Left lobe of liver (tissue), 2 donors: ENCODE data around the gene ANKRD40. TPM values are rescaled to one million over a fixed set of nuclear protein-coding genes. Genes with fewer than 3 reads are reported as not detected.

Source experiments
- ATAC-seq: fragments of 200-7000 bp; cut with Tn5 transposase; one replicate; pipeline ENCODE4 v1.9.1; 2020; ENCODE audit warnings: mild to moderate bottlenecking, moderate library complexity
- DNase-seq: peaks from one replicate; pipeline ENCODE4 v3.0.0-alpha.2; 2020; ENCODE audit warnings: low spot score
- total RNA-seq: library from RNA; stranded (reverse); gene quantifications from one replicate; pipeline ENCODE4 v1.2.1, GENCODE V29; 2021
- donor health status: DM: no; HTN: no; CAD: no; lungs with moderate emphysema.
- donor health status: DM: no; HTN: yes; CAD: no.

The ANKRD40 gene
- total RNA-seq, 1 donor from 2014 or later: 15.6 TPM

DNA sequence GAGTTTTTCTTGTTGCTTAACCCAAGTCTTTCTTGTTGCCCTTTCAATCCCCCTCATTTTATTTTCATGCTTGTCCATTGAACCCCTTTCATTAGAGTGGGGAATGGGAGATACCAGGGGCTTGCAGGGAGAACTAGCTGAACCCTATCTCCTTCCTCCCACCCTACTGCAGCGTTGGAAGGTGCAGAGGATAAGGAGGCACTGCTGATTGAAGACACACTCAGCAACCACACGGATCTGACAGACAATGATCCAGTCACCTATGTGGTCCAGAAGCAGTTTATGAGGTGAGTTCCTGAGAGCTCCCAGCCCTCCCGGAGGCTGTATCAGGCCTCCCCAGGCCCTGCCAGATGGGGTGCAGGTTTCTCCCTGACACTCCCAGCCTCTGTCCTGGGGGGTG is 32.5 kb downstream of the ANKRD40 start:
- ATAC-seq (peak; percentile 16), DNase-seq (no peak)

DNA sequence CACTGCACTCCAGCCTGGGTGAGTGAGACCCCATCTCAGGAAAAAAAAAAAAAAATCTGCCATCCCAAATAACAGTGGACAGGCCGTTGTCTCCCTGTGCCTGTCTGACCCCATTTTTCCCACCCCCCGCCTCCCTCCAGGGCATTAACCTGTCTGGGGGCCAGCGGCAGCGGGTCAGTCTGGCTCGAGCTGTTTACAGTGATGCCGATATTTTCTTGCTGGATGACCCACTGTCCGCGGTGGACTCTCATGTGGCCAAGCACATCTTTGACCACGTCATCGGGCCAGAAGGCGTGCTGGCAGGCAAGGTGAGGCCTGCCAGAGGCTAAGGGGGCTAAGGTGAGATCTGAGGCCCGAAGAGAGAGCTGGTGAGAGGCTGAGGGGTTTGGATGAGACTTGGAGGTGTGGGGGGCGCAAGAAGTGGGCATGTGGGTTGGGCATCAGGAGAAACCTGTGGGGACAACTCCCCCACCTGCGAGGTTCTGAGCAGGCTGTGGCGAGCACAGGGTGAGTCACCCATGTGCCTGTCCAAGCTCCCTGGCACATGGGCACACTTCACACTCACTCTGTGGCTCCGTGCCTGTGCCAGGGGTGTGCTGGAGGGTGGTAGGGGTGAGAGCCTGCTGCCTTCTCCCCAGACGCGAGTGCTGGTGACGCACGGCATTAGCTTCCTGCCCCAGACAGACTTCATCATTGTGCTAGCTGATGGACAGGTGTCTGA is 34.7 kb downstream of the ANKRD40 start:
- no peak for DNase-seq
- peak; percentile 13 for ATAC-seq

DNA sequence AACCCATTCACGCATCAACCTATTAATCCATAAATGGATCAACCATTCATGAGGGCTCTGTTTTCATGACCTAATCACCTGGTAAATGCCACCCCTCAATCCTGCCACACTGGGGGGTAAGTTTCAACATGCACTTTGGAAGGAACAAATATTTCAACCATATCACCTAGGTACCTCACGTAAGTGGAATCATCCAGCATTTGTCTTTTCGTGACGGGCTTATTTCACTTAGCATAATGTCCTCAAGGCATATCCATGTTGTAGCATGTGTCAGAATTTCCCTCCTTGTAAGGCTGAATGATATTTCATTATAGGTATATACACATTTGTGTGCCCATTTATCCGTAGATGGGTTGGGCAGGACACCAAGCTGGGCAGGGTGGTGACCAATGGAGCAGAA is 35.6 kb downstream of the ANKRD40 start:
- ATAC-seq (no peak), DNase-seq (no peak)

DNA sequence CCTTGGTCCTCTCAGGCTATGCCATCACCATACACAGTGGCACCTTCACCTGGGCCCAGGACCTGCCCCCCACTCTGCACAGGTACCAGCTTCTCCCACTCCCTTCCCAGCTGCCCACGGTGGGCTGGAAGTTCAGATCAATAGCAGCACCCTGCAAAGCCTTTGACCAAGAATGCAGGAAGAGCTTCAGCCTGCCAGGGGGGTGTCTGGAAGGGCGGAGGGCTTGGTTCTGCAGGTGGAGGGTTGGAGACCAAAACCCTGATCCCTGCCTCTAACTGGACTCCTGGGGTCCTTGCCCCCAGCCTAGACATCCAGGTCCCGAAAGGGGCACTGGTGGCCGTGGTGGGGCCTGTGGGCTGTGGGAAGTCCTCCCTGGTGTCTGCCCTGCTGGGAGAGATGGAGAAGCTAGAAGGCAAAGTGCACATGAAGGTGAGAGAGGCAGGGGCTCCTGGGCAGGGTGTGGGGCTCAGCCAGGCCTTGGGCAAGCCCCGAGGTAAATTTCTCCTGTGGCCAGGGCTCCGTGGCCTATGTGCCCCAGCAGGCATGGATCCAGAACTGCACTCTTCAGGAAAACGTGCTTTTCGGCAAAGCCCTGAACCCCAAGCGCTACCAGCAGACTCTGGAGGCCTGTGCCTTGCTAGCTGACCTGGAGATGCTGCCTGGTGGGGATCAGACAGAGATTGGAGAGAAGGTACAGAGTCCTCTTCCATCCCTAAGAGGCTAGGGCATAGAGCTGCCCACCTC is 38.7 kb downstream of the ANKRD40 start:
- DNase-seq (no peak), ATAC-seq (no peak)

DNA sequence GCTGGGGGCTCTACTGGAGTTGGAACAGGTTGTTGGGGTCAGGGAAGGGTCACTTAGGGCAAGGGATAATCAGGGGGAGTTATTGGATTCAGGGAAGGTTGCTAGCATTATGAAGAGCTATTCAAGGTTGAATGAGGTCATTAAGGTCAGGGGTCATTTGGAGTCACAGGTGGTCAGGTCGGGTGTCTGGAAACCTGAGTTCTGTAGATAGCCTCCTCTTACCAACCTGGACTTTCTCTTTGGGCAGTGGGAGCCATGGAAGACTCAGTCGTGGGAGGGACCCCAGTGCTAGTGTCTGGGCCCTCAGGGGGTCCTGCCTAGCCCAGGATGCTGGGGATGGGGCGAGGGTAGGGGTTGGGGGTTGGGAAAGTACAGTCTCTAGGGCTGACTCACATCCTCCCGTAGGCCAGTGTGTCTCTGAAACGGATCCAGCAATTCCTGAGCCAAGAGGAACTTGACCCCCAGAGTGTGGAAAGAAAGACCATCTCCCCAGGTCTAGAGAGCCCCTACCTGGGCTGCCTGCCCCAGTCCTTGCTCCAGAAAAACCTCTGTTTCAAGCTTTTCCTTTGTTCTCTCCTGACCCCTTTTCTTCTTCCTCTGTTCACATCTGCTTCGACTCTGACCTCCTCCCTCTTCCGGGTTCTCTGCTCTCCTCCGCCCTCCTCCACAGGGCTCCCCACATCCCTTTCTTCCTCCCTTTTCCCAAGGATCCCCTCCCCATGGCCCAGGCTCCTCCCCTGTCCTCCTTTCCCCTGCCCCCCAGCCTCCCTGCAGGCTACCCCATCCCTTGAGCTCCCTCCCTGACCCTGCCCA is 39.5 kb downstream of the ANKRD40 start:
- DNase-seq (no peak), ATAC-seq (no peak)

DNA sequence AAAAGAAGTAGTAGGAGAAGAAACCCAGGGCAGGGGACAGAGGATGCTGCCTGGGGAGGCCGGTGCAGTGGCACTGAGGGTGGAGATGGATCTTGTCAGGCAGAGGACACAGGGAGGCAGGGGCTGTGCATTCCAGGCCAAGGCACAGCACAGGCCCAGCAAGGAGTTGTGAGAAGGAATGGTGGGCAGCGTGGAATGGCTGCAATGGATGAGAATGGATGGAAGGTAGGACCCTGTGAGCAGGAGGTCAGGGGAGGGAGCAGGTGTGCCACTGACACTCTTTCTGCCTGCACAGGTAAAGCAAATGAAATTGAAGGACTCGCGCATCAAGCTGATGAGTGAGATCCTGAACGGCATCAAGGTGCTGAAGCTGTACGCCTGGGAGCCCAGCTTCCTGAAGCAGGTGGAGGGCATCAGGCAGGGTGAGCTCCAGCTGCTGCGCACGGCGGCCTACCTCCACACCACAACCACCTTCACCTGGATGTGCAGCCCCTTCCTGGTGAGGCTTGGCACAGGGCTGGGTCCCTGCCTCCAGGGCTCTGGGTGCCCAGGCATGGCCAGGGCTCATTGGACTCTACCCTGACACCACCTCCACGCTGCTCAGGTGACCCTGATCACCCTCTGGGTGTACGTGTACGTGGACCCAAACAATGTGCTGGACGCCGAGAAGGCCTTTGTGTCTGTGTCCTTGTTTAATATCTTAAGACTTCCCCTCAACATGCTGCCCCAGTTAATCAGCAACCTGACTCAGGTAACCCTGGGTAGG is 40.3 kb downstream of the ANKRD40 start:
- ATAC-seq (peak; percentile 12), DNase-seq (no peak)

DNA sequence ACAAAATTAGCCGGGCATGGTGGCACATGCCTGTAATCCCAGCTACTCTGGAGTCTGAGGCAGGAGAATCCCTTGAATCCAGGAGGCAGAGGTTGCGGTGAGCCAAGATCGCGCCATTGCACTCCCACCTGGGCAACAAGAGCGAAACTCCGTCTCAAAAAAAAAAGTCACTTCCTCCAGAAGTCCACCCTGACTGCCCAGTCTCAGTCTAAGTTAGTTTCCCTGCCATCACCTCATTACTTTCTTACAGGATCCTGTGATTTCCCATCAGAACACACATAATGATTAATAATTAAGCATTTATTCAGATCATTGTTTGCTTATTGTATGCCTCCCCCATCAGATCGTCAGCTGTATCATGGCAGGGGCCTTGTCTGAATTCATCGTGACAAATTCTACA is 41.4 kb downstream of the ANKRD40 start:
- DNase-seq: no peak
- no peak for ATAC-seq

DNA sequence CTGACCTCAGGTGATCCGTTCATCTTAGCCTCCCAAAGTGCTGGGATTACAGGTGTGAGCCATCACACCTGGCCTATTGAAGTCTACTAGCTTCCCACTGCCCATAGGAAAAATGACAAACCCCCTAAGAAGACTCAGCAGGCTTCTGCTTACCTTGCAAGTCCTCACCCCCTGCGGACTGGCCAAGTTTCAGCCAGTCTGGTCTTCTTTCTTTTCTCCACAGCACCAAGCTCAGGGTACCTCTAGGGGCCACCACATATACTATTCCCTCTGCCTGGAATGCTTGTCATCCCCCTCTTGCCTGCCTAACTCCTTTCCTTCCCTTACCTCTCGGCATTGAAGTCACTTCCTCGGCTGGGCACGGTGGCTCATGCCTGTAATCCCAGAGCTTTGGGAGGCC is 41.9 kb downstream of the ANKRD40 start:
- ATAC-seq: no peak

DNA sequence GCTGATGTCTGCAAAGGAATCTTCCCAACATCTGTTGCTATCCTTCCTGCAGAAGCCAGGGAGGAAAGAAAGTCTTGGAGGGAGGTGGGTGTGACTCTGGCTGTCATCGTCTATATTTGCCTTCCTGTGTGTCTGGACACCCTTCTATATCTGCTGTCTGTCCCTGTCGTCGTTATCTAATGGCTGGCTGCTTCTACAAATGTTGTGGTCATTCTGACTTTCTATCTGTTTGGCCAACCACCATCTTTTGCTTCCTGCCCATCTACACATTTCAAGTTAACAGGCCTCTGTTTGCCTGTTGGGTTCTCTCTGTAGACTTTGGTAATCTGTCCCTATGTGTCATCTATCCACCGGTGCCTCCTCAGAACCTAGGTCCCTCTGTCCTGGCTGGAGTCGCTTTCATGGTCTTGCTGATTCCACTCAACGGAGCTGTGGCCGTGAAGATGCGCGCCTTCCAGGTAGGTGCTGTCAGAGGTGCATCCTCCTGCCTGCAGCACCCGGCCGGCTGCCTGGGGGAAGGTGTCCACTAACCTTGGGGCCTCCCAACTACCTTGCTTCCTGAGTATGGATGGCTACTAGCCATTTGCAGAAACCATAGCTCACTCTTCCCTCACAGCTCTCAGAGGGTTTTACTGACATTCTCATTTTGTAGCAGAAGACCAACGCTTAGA is 42.8 kb downstream of the ANKRD40 start:
- DNase-seq (no peak), ATAC-seq (no peak)

More for the DNA sequence above, 41.9 kb downstream of the ANKRD40 start:
- no peak for DNase-seq

DNA sequence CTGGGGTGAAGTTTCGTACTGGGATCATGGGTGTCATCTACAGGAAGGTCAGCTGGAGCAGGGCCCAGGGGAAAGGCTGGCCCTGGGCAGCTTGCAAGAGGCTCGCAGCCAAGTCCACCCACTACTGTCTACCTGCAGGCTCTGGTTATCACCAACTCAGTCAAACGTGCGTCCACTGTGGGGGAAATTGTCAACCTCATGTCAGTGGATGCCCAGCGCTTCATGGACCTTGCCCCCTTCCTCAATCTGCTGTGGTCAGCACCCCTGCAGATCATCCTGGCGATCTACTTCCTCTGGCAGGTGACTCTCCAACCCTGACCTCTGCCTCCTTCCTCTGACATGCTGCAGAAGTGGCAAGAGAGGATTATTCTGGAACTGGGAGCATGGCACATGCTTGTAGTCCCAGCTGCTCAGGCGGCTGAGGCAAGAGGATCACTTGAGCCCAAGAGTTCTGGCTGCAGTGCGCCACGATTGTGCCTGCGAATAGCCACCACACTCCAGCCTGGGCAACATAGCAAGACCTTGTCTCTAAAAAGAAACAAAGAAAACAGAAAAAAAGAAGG is 43.8 kb downstream of the ANKRD40 start:
- peak; percentile 72 for ATAC-seq
- peak; percentile 98 for DNase-seq

DNA sequence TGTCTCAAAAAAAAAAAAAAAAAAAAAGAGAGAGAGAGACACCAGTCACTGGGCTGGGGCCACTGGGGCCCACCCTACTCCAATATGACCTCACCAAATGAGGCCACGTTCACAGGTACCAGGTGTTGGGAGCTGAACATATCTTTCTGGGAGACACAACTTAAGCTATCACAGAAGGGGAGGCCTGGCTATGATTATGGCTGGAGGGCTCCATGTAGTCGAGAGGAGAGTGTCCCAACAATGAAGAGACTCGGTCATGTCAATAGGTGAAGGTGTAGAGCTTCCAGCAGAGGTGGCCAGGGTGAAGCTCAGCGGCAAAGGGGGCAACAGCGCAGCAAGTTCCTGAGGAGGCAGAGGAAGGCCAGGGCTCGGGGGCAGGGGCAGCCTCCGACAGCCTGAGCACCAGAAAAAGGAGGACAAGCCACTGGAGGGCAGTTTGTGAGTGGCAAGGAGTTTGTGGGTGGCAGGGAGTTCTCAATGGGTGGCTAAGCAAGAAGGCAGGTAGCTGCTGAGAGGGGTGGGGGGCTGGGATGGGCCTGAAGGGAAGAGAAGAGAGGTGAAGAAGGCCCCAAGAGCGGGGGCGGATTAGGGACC is 45.0 kb downstream of the ANKRD40 start:
- DNase-seq (no peak), ATAC-seq (no peak)

DNA sequence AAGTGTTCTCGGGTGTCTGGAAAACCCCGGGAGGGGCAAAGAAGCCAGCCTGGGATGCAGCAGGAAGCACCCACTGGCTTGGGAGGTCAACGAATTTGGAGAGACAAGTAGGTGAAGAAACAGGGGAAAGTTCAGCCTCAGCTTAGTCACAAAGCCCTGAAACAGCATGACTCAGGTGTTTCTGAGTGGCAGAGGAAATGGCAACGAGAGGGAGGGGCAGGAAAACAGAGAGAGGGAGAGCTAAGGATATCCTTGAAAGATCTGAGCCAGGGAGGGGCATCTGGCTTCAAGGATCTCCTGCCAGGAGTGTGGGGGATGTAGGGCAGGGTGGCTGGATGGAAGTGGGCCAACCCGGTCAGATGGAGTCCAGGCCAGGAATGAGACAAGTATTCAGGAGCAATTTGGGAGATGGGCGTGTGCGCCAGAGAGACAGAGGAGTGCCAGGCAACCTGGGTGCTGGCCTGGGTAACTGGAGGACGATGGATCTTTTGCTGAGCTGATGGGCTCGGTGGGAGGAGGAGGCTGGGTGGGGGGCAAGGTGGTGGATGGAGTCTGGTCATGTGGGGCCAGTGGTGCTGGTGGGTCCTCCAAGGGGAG is 45.8 kb downstream of the ANKRD40 start:
- ATAC-seq: peak; percentile 27
- DNase-seq: no peak

DNA sequence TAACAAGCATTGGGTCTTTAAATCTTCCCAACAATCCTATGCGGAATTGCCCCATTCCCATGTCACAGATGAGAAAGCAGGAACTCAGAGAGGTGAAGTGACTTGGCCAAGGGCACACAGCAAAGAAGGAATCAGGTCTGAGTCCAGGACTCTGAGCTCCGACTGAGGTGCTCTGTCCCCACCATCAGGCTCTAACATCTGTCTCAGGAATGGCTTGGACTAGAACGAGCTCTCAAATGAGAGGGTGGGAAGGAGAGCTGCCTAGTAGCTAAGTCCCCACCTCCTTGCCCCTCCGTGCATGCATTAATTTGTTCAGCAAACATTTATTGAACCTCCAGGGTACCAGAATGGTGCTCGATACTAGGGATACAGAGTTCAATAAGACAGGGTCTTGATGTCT is 46.4 kb downstream of the ANKRD40 start:
- no peak for DNase-seq
- ATAC-seq: no peak

DNA sequence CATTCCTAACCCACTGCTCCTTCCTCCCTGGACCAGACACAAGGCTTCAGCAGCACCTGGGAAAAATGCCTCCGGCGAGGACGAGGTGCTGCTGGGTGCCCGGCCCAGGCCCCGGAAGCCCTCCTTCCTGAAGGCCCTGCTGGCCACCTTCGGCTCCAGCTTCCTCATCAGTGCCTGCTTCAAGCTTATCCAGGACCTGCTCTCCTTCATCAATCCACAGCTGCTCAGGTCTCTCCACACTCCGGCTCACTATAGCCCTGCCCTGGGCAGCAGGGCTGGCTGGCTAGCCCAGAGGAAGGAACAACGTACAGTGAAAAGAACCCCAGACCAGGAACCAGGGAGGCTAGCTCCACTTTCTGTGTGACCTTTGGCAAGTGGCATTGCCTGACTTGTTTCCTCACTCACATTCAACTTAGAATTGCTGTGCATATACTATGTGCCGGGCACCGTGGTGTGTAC is 46.8 kb downstream of the ANKRD40 start:
- DNase-seq (no peak), ATAC-seq (no peak)

DNA sequence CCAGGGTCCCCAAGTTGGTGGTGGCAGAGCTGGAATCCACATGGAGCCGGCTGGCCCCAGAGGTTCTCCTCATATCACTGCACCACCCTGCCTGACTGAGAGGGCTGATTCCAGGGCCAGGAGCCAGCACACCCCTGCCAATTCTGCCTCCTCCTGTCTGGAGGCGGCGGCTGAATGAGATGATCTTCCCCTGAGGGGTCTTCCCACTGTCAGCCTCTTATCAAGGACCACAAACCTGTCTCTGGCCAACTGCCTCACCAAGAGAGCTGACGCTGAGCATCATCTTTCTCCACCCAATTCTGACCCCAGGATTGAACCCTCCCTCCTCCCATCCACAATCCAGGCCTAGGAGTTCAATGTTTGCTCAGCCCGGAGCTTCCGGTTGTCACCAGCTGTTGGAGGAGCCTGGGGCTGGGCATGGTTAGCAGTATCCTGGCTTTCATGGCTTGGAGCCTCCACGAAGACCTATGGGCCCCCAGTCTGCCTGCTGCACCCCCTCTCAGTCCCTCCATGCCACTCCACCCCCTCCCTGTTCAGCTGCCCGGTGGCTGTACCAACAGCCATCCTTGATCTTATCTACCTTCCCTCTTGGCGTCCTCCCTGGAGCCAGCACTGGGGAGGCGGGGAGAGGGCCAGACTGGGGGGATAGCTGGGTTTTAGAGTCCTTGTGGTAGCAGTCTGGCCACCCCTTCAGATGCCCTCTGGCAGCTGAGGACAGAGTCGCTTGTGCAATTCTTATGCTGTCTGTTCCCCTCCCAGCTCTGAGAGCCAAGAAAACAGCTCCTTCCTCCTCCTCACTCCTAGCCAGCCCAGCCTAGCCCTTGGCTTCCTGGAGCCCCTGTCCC is 47.5 kb downstream of the ANKRD40 start:
- ATAC-seq (peak; percentile 33), DNase-seq (no peak)

DNA sequence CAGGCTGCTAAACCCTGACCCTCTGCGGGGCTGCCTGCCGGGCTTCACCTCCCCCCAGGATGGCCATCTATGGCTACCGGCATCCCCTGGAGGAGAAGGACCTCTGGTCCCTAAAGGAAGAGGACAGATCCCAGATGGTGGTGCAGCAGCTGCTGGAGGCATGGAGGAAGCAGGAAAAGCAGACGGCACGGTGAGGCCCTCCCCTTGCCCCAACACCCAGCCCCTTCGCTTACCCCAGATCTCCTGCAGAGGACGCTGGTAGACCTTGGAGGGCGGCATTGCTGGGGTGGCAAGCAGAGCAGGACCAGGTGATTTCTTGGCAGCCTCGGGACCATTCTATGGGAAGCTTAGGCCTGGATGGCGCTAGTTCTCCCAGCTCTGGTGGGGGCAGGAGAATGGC is 48.5 kb downstream of the ANKRD40 start:
- DNase-seq: no peak
- no peak for ATAC-seq

DNA sequence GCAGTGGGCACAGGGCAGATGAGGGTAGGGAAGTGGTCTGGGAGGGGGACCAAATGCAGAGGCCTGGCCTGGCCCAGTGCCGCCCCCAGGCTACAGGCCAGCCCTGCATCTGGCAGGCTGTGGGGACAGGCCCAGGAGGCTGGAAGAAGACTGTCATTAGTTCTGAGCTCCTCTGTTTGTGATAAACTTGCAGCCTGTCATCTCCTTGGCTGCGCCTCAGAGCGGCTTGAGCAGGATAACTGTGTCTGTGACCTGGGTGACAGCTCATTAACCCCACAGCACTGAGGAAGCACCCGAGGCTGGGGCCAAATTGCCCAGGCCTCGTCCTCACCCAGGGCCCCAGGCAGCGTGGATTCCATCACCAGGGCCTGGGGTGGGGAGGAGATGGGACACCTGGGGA is 49.1 kb downstream of the ANKRD40 start:
- DNase-seq: no peak
- ATAC-seq: no peak

DNA sequence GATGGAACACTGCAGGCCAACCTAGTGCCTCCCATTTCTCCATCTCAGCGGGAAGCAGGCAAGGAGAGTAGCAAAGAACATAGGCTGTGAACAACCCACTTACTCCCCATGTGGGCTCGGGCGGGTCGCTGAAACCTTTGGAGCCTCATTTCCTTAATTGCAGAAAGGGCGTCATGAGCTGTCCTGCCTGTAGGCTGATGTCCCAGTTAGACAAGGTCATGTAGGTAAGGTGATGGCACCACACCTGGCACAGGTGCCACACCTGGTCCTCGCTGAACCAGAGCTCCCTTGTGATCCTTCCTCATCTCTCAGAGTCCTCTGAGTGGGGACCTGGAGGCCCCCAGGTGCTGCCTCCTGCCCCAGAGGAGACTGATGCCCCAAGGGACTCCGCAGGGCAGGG is 50.1 kb downstream of the ANKRD40 start:
- ATAC-seq: no peak
- no peak for DNase-seq
